ENCODE results near the gene RAN. TPM values are rescaled to one million over a fixed set of nuclear protein-coding genes. Genes with fewer than 3 reads are reported as not detected.

Gene RAN
- total RNA-seq, 1 donor = 614 TPM

DNA sequence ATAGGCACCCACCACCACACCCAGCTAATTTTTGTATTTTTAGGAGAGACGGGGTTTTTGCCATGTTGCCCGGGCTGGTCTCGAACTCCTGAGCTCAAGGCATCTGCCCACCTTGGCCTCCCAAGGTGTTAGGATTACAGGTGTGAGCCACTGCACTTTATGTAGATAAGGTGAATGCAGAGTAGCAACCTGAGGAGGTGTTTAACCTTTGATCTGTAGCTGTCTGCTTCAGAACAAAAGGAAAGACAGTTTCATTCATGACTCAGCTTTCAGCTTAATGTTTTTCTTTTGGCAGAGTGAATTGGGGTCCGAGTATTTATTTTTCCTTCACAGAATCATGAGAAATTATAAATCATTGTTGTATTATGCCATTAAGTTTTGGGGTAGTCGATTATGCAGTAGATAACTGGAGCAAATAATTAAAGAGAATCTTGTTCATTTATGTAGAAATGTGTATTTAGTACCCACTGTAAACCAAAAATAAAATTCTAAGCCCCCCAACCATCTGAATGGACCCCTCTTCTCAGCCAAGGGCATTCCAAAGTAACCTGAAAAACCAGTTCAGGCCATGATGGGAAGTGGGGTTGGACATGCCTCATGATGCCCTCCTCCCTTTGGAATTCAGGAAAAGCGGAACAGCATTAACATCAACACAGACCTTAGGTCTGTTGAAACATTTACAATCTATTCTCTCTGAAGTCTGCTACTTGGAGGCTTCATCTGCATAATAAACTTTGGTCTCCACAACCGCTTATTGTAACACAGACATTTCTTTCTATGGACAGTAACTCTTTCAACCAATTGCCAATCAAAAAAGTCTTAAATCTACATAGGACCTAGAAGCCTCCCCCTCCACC is 22.1 kb upstream of the RAN start:
- no peak for DNase-seq (ENCODE audit: low read depth)
- TF ChIP-seq, protein P1, sequence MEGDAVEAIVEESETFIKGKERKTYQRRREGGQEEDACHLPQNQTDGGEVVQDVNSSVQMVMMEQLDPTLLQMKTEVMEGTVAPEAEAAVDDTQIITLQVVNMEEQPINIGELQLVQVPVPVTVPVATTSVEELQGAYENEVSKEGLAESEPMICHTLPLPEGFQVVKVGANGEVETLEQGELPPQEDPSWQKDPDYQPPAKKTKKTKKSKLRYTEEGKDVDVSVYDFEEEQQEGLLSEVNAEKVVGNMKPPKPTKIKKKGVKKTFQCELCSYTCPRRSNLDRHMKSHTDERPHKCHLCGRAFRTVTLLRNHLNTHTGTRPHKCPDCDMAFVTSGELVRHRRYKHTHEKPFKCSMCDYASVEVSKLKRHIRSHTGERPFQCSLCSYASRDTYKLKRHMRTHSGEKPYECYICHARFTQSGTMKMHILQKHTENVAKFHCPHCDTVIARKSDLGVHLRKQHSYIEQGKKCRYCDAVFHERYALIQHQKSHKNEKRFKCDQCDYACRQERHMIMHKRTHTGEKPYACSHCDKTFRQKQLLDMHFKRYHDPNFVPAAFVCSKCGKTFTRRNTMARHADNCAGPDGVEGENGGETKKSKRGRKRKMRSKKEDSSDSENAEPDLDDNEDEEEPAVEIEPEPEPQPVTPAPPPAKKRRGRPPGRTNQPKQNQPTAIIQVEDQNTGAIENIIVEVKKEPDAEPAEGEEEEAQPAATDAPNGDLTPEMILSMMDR (IDR thresholded peaks at IDR 0.05; ENCODE audit: insufficient read depth, low read depth, low read length) = no peak
- H3K4me3 ChIP-seq (ENCODE audit: low read depth, low read length) = no peak overlapping the region

DNA sequence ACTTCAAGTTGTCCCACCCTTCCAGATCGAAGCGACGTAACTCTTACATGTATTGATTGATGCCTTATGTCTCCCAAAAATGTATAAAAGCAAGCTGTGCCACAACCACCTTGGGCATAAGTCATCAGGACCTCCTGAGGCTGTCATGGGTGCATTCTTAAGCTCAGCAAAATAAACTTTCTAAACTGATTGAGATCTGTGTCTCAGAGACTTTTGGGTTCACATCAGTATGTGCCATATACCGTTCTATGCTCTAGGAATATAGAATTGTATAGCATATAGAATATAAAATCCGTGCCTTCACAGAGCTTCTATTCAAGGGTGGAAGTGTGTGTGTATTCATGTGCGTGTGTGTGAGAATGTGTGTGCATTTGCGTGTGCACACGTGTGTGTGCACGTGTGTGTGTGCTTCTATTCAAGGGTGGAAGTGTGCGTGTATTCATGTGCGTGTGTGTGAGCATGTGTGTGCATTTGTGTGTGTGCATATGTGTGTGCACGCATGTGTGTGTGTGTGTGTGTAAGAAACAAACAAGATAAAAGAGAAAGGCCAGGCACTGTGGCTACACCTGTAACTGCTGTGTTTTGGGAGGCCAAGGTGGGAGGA is 21.3 kb upstream of the RAN start:
- TF ChIP-seq, protein P1 (IDR thresholded peaks at IDR 0.05; ENCODE audit: insufficient read depth, low read depth, low read length) = no peak
- no peak overlapping the region for H3K4me3 ChIP-seq (ENCODE audit: low read depth, low read length)
- DNase-seq (ENCODE audit: low read depth) = no peak

DNA sequence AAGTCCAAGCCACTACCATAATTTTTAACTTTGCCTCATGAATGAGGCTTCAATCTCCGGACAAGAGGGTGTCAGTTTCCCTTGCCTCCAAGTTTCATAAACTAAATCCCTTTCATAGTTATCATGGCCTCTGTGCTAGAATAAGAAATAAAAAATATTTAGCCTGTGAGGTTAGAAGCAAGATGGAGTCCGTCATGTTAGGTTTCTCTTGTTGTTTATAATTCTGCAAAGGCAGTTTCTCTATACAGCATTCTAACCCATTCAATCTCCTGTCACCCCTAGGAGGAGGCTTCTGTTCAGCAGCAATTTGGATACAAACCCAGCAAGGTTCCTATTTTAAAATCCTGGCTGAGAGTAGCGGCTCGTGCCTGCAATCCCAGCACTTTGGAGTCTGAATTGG is 15.8 kb upstream of the RAN start:
- DNase-seq (ENCODE audit: low read depth) = no peak
- H3K4me3 ChIP-seq (ENCODE audit: low read depth, low read length) = no peak overlapping the region
- TF ChIP-seq, protein P1 (IDR thresholded peaks at IDR 0.05; ENCODE audit: insufficient read depth, low read depth, low read length) = no peak

DNA sequence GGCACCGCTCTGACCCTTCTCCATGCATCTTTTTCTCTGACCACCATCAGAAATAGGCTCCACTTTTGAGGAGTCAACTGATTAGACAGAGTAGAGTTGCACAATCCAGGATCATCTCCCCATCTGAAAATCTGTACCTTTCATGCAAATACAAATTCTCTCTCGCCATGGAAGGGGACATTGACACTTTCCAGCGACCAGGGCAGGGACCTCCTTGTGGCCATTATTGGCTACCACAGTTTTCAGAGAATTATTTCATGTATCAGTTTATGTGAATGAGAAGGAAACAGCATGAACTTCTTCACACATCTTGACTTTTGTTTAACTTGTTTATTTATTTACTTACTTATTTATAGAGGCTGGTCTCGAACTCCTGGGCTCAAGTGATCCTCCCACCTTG is 13.8 kb upstream of the RAN start:
- H3K4me3 ChIP-seq (ENCODE audit: low read depth, low read length) = no peak overlapping the region
- TF ChIP-seq, protein P1 (IDR thresholded peaks at IDR 0.05; ENCODE audit: insufficient read depth, low read depth, low read length) = no peak
- DNase-seq (ENCODE audit: low read depth) = no peak

DNA sequence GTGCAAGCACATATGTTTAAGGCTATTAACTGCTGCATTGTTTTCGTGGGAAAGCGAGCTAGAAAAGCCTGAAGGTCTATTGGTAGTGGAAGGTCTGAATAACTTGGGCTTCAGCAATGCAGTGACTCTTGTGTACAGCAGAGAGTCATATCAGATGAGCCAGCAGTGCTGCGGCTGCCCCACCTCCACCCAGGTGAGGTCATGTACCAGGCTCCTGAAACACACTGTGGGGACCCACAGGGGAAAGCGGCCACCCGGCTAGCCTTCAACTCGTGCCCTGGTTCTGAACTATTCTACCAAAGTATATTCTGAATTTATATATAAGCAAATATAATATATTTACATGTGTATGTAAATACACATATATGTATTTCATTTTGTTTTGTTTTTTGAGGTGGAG is 12.7 kb upstream of the RAN start:
- no peak overlapping the region for H3K4me3 ChIP-seq (ENCODE audit: low read depth, low read length)
- TF ChIP-seq, protein P1 (IDR thresholded peaks at IDR 0.05; ENCODE audit: insufficient read depth, low read depth, low read length) = no peak
- DNase-seq (ENCODE audit: low read depth) = no peak

DNA sequence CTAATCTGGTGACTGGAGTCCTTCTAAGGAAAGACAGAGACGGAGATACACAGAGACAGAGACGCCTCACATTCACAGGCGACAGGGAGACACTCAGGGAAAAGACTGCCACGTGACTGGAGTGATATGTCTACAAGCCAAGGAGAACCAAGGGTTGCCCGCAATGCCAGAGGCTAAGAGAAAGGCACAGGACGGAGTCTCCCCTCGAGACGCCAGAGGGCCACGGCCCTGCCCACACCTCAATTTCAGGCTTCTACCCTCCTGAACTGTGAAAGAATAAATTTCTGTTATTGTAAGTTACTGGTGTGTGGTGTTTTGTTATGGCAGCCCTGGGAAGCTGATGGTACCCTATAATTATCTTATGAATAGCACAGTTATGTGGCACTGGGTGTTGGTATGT is 11.6 kb upstream of the RAN start:
- TF ChIP-seq, protein P1 (IDR thresholded peaks at IDR 0.05; ENCODE audit: insufficient read depth, low read depth, low read length) = no peak
- no peak for DNase-seq (ENCODE audit: low read depth)
- H3K4me3 ChIP-seq (ENCODE audit: low read depth, low read length) = no peak overlapping the region
